ENCODE results near the gene CCL14.
"Not testable (repeated sequence)": the region's sequence is repeated elsewhere in the genome, so short reads cannot be mapped to it uniquely, and the experiment has no call there.

Gene CCL14

GRCh38 chr17:35938492-35938891 is 48.0 kb downstream of the CCL14 start:
- H3K4ac ChIP-seq (ENCODE audit: low read length); H4K91ac ChIP-seq (ENCODE audit: low read depth, low read length, poor library complexity): not testable (repeated sequence)

GRCh38 chr17:35936063-35936462 is 50.5 kb downstream of the CCL14 start:
- H3K36me3 ChIP-seq (replicated peaks in 1 of 2; ENCODE audit: control insufficient read depth in 2 of 2, insufficient read depth in 2 of 2, low read length in 2 of 2), result no peaks in the 10 kb centered on the region
- H4K8ac ChIP-seq (ENCODE audit: low read depth, low read length), result no peak overlapping the region
- WGBS, 2 donors (ENCODE audit: extremely low coverage in 2 of 2, insufficient read length in 2 of 2, insufficient replicate concordance in 1 of 2), result no CpG with 5 or more reads among the region's 5 CpGs

More at GRCh38 chr17:35938492-35938891, 48.0 kb downstream of the CCL14 start:
- not testable (repeated sequence) for DNase-seq (ENCODE audit: low spot score); H3K9me3 ChIP-seq (replicated peaks in 1 of 2; ENCODE audit: control insufficient read depth in 2 of 2, insufficient read depth in 1 of 2, low read depth in 1 of 2, low read length in 2 of 2); H2BK5ac ChIP-seq (ENCODE audit: low read length); H3K18ac ChIP-seq (ENCODE audit: low read length); H2BK120ac ChIP-seq (ENCODE audit: low read depth, low read length); H3K79me1 ChIP-seq (ENCODE audit: low read depth, low read length); H2AFZ ChIP-seq (ENCODE audit: low read length); H3K4me1 ChIP-seq (ENCODE audit: control insufficient read depth in 2 of 2, insufficient read depth in 1 of 2, low read depth in 1 of 2, low read length in 2 of 2); H3K36me3 ChIP-seq (replicated peaks in 1 of 2; ENCODE audit: control insufficient read depth in 2 of 2, insufficient read depth in 2 of 2, low read length in 2 of 2); H3K23ac ChIP-seq (ENCODE audit: low read depth, low read length, poor library complexity); H3K4me2 ChIP-seq (ENCODE audit: insufficient read depth, low read length, poor library complexity, severe bottlenecking); H3K4me3 ChIP-seq (ENCODE audit: low read length in 2 of 2); H3K27ac ChIP-seq (replicated peaks; ENCODE audit: low read length); H3K27me3 ChIP-seq (ENCODE audit: control insufficient read depth in 3 of 3, insufficient read depth in 3 of 3, low read depth in 1 of 3, low read length in 3 of 3); H2BK15ac ChIP-seq (ENCODE audit: low read length); H2AK5ac ChIP-seq (ENCODE audit: low read depth, low read length); H3K14ac ChIP-seq (ENCODE audit: low read length); H3K9ac ChIP-seq (ENCODE audit: low read depth, low read length, poor library complexity); H2BK12ac ChIP-seq (ENCODE audit: low read length); H4K8ac ChIP-seq (ENCODE audit: low read depth, low read length)
- no CpG with 5 or more reads among the region's 3 CpGs for WGBS, 2 donors (ENCODE audit: extremely low coverage in 2 of 2, insufficient read length in 2 of 2, insufficient replicate concordance in 1 of 2)

GRCh38 chr17:35934760-35935159 is 51.8 kb downstream of the CCL14 start:
- no peaks in the 10 kb centered on the region for H3K36me3 ChIP-seq (replicated peaks in 1 of 2; ENCODE audit: control insufficient read depth in 2 of 2, insufficient read depth in 2 of 2, low read length in 2 of 2)
- H2BK15ac ChIP-seq (ENCODE audit: low read length), result no peak overlapping the region
- no peak overlapping the region for H3K4me3 ChIP-seq (ENCODE audit: low read length in 2 of 2)
- no CpG with 5 or more reads among the region's 10 CpGs for WGBS, 2 donors (ENCODE audit: extremely low coverage in 2 of 2, insufficient read length in 2 of 2, insufficient replicate concordance in 1 of 2)
- no peak overlapping the region for H3K27ac ChIP-seq (replicated peaks; ENCODE audit: low read length)
- H2AFZ ChIP-seq (ENCODE audit: low read length), result no peak overlapping the region
- H2BK120ac ChIP-seq (ENCODE audit: low read depth, low read length), result no peak overlapping the region
- DNase-seq (ENCODE audit: low spot score), result no peak
- H3K23ac ChIP-seq (ENCODE audit: low read depth, low read length, poor library complexity), result no peak overlapping the region
- no peak overlapping the region for H2BK5ac ChIP-seq (ENCODE audit: low read length)
- H3K18ac ChIP-seq (ENCODE audit: low read length), result no peak overlapping the region
- H3K4me2 ChIP-seq (ENCODE audit: insufficient read depth, low read length, poor library complexity, severe bottlenecking), result no peak overlapping the region
- no peak overlapping the region for H2BK12ac ChIP-seq (ENCODE audit: low read length)
- H3K4ac ChIP-seq (ENCODE audit: low read length), result no peak overlapping the region
- H3K4me1 ChIP-seq (ENCODE audit: control insufficient read depth in 2 of 2, insufficient read depth in 1 of 2, low read depth in 1 of 2, low read length in 2 of 2), result peaks cover 0 to 7% of the 10 kb centered on the region in 2 donors
- H2AK5ac ChIP-seq (ENCODE audit: low read depth, low read length), result no peak overlapping the region
- H3K9me3 ChIP-seq (replicated peaks in 1 of 2; ENCODE audit: control insufficient read depth in 2 of 2, insufficient read depth in 1 of 2, low read depth in 1 of 2, low read length in 2 of 2), result no peaks in the 10 kb centered on the region
- no peak overlapping the region for H4K91ac ChIP-seq (ENCODE audit: low read depth, low read length, poor library complexity)
- H3K79me1 ChIP-seq (ENCODE audit: low read depth, low read length), result no peaks in the 10 kb centered on the region
- no peak overlapping the region for H3K9ac ChIP-seq (ENCODE audit: low read depth, low read length, poor library complexity)
- H3K27me3 ChIP-seq (ENCODE audit: control insufficient read depth in 3 of 3, insufficient read depth in 3 of 3, low read depth in 1 of 3, low read length in 3 of 3), result no peaks in the 10 kb centered on the region
- H3K14ac ChIP-seq (ENCODE audit: low read length), result no peak overlapping the region
- no peak overlapping the region for H4K8ac ChIP-seq (ENCODE audit: low read depth, low read length)

More at GRCh38 chr17:35936063-35936462, 50.5 kb downstream of the CCL14 start:
- H3K79me1 ChIP-seq (ENCODE audit: low read depth, low read length), result no peaks in the 10 kb centered on the region
- no peak overlapping the region for H2BK5ac ChIP-seq (ENCODE audit: low read length)
- H3K4me1 ChIP-seq (ENCODE audit: control insufficient read depth in 2 of 2, insufficient read depth in 1 of 2, low read depth in 1 of 2, low read length in 2 of 2), result peaks cover 0 to 2% of the 10 kb centered on the region in 2 donors
- H2AFZ ChIP-seq (ENCODE audit: low read length), result peak overlapping the region; percentile 27
- H3K14ac ChIP-seq (ENCODE audit: low read length), result no peak overlapping the region
- no peak for DNase-seq (ENCODE audit: low spot score)
- H3K4me3 ChIP-seq (ENCODE audit: low read length in 2 of 2), result no peak overlapping the region
- H2AK5ac ChIP-seq (ENCODE audit: low read depth, low read length), result no peak overlapping the region
- H3K4me2 ChIP-seq (ENCODE audit: insufficient read depth, low read length, poor library complexity, severe bottlenecking), result no peak overlapping the region
- H3K9me3 ChIP-seq (replicated peaks in 1 of 2; ENCODE audit: control insufficient read depth in 2 of 2, insufficient read depth in 1 of 2, low read depth in 1 of 2, low read length in 2 of 2), result no peaks in the 10 kb centered on the region
- no peak overlapping the region for H2BK15ac ChIP-seq (ENCODE audit: low read length)
- H2BK12ac ChIP-seq (ENCODE audit: low read length), result no peak overlapping the region
- H3K23ac ChIP-seq (ENCODE audit: low read depth, low read length, poor library complexity), result no peak overlapping the region
- no peak overlapping the region for H3K4ac ChIP-seq (ENCODE audit: low read length)
- no peak overlapping the region for H3K18ac ChIP-seq (ENCODE audit: low read length)
- H3K27me3 ChIP-seq (ENCODE audit: control insufficient read depth in 3 of 3, insufficient read depth in 3 of 3, low read depth in 1 of 3, low read length in 3 of 3), result no peaks in the 10 kb centered on the region
- no peak overlapping the region for H3K9ac ChIP-seq (ENCODE audit: low read depth, low read length, poor library complexity)
- no peak overlapping the region for H4K91ac ChIP-seq (ENCODE audit: low read depth, low read length, poor library complexity)
- no peak overlapping the region for H2BK120ac ChIP-seq (ENCODE audit: low read depth, low read length)
- no peak overlapping the region for H3K27ac ChIP-seq (replicated peaks; ENCODE audit: low read length)

All from neuronal stem cell (in vitro differentiated cells).